NB4 (cell line): ENCODE data around the gene PSAT1.

Source experiments
- CTCF ChIP-seq: IDR thresholded peaks from one replicate; pipeline ENCODE4 v1.5.1; 2012; ENCODE audit warnings: low read depth, low read length
- MAX ChIP-seq: IDR thresholded peaks from 2 replicates; pipeline ENCODE4 v1.6.1; 2011; ENCODE audit warnings: low read depth, low read length
- MYC ChIP-seq: IDR thresholded peaks from 2 replicates; pipeline ENCODE4 v1.6.1; 2011; ENCODE audit warnings: low read depth, low read length
- POLR2A ChIP-seq: IDR thresholded peaks from 2 replicates; pipeline ENCODE4 v1.6.1; 2011; ENCODE audit warnings: mild to moderate bottlenecking; ENCODE audit not compliant: insufficient read length; ENCODE audit errors: extremely low read depth

DNA sequence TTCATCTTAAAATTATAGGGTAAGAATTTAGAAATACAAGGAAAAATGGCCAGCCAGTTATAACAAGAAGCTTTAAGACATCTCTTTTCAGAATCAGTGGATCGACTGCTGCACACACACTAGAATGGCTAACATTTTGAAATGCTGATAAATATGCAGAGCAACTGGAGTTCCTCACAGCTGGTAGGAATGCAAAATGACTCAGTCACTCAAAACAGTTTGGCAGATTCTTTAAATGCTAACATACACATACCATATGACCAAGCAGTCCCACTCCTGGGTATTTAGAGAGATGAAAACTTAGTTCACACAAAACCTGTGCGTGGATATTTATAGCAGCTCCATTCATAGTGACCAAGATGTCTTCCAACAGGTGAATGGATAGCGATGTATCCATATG lies 23.2 kb upstream of the PSAT1 start:
- no peak for TF ChIP-seq CTCF
- no peak for TF ChIP-seq MAX
- TF ChIP-seq POLR2A = no peak
- no peak for TF ChIP-seq MYC
